Naive thymus-derived CD4-positive, alpha-beta T cell (primary cell): Measurements from ENCODE around the gene CD70. TPM values are rescaled to one million over a fixed set of nuclear protein-coding genes. Genes with fewer than 3 reads are reported as not detected.
"Not testable (repeated sequence)": the region's sequence is repeated elsewhere in the genome, so short reads cannot be mapped to it uniquely, and the experiment has no call there.

Experiments used
- ATAC-seq: fragments of 150-1000 bp; cut with Tn5 transposase; 2 replicates; pipeline ENCODE4 v1.10.0; 2021; ENCODE audit warnings: mild to moderate bottlenecking, moderate library complexity
- CTCF ChIA-PET: fragments of 350-600 bp; sonication (Branson Sonifier 250); formaldehyde crosslinking; loops from one replicate; lab custom pipeline; 2021; ENCODE audit warnings: antibody characterized with exemption; lab: Charles Lee
- POLR2A ChIA-PET: fragments of 350-600 bp; sonication (Branson Sonifier 250); formaldehyde crosslinking; loops from one replicate; lab custom pipeline; 2021; ENCODE audit warnings: antibody characterized with exemption, inconsistent platforms; lab: Charles Lee
- DNase-seq, 9 donors: peaks; one replicate each; pipeline versions ENCODE4 v3.0.0 to v3.0.0-alpha.2; 2020 to 2022; ENCODE audit warnings: mixed read lengths in 1 of 9
- H3K27ac ChIP-seq: one replicate; pipeline ENCODE4 v1.7.0; 2013; ENCODE audit warnings: mild to moderate bottlenecking, low read depth, low read length, moderate library complexity
- H3K27me3 ChIP-seq, 2 donors: one replicate each; pipeline ENCODE4 v1.7.0; 2013; ENCODE audit warnings: low read length in 2 of 2, mild to moderate bottlenecking in 2 of 2, moderate library complexity in 2 of 2; ENCODE audit not compliant: control insufficient read depth in 2 of 2, insufficient read depth in 2 of 2
- H3K36me3 ChIP-seq, 3 experiments: 1 replicate in 2 of 3; 2 replicates in 1 of 3; pipeline ENCODE4 v1.7.0; 2013; ENCODE audit warnings: low read length in 3 of 3, mild to moderate bottlenecking in 3 of 3, moderate library complexity in 1 of 3; ENCODE audit not compliant: insufficient read depth in 3 of 3, control insufficient read depth in 2 of 3
- H3K4me1 ChIP-seq, 2 donors: one replicate each; pipeline ENCODE4 v1.7.0; 2013; ENCODE audit warnings: low read length in 2 of 2, mild to moderate bottlenecking in 2 of 2, moderate library complexity in 1 of 2; ENCODE audit not compliant: control insufficient read depth in 2 of 2, insufficient read depth in 2 of 2
- H3K4me3 ChIP-seq: 2 replicates; pipeline ENCODE4 v1.7.0; 2013; ENCODE audit warnings: mild to moderate bottlenecking, low read length
- H3K9me3 ChIP-seq, 3 experiments: 1 replicate in 2 of 3; 2 replicates in 1 of 3; pipeline ENCODE4 v1.7.0; 2013; ENCODE audit warnings: low read length in 3 of 3; ENCODE audit not compliant: control insufficient read depth in 2 of 3
- H3K27ac Mint-ChIP-seq, 9 donors: one replicate each; pipeline ENCODE4 v1.8.0; 2020 to 2022; ENCODE audit warnings: mixed read lengths in 9 of 9, mild to moderate bottlenecking in 8 of 9, moderate library complexity in 5 of 9, inconsistent platforms in 2 of 9
- H3K27me3 Mint-ChIP-seq, 5 donors: one replicate each; pipeline ENCODE4 v1.8.0; 2021 to 2022; ENCODE audit warnings: mixed read lengths in 5 of 5, mild to moderate bottlenecking in 1 of 5
- H3K36me3 Mint-ChIP-seq, 5 donors: one replicate each; pipeline ENCODE4 v1.8.0; 2020 to 2022; ENCODE audit warnings: mixed read lengths in 5 of 5, mild to moderate bottlenecking in 3 of 5, inconsistent platforms in 1 of 5
- H3K4me1 Mint-ChIP-seq, 7 donors: one replicate each; pipeline ENCODE4 v1.8.0; 2020 to 2022; ENCODE audit warnings: mixed read lengths in 7 of 7, mild to moderate bottlenecking in 3 of 7, inconsistent platforms in 1 of 7
- H3K4me3 Mint-ChIP-seq, 10 donors: one replicate each; pipeline ENCODE4 v1.8.0; 2020 to 2022; ENCODE audit warnings: mild to moderate bottlenecking in 10 of 10, mixed read lengths in 10 of 10, moderate library complexity in 6 of 10, inconsistent platforms in 2 of 10
- H3K9me3 Mint-ChIP-seq, 11 donors: one replicate each; pipeline ENCODE4 v1.8.0; 2020 to 2022; ENCODE audit warnings: mixed read lengths in 11 of 11, mild to moderate bottlenecking in 4 of 11, inconsistent platforms in 1 of 11, moderate library complexity in 1 of 11
- intact Hi-C, 2 donors: fragments of 100-400 bp; cut with micrococcal nuclease; formaldehyde crosslinking; loops; one replicate each; pipeline ENCODE4 v1.15.1; 2023
- polyA plus RNA-seq, 2 donors: library from polyadenylated mRNA; unstranded; fragments of 300-500 nt; fragmentation: Illumina TruSeq; gene quantifications; one replicate each; pipeline ENCODE4 v1.2.3, GENCODE V29; 2021
- total RNA-seq, 6 experiments: library from RNA in 5 of 6; stranded (reverse) in 5 of 6; gene quantifications; 1 replicate in 5 of 6; 2 replicates in 1 of 6; pipeline ENCODE4 v1.2.3 and lab custom pipeline; 2021 to 2026

The CD70 gene
- total and polyA plus RNA-seq, 7 experiments from 2014 or later: 1.2 to 39.6 TPM; not detected in 5

- CTCF ChIA-PET: interaction anchor here (0.6 kb wide), 1 partner anchor 35 kb away, joined by 4 read pairs; no protein-coding TSS in a partner anchor
- DNase-seq, H3K27me3 Mint-ChIP-seq, H3K9me3 Mint-ChIP-seq, H3K9me3 ChIP-seq, H3K4me3 ChIP-seq, ATAC-seq, POLR2A ChIA-PET, H3K27ac ChIP-seq, H3K36me3 Mint-ChIP-seq, H3K27me3 ChIP-seq, H3K27ac Mint-ChIP-seq, H3K36me3 ChIP-seq: not testable (repeated sequence)
- H3K4me3 Mint-ChIP-seq: peak overlapping the region in 1 of 10 donors; percentile 45
- peaks cover 9 to 11% of the 10 kb centered on the region in 2 donors for H3K4me1 ChIP-seq
- intact Hi-C loops: loop anchor here in 1 of 2 donors (5.0 kb wide), 1 partner anchor 42 kb away; the partner anchor contains the start of gene CD70
- H3K4me1 Mint-ChIP-seq: peaks cover 0 to 16% (median 9%) of the 10 kb centered on the region in 7 donors
Measured at GRCh38 chr19:6550679-6551078, 40.3 kb downstream of the CD70 start.

GRCh38 chr19:6543866-6544347, 47.0 kb downstream of the CD70 start:
- peaks cover 0 to 6% (median 0%) of the 10 kb centered on the region in 7 donors for H3K4me1 Mint-ChIP-seq
- peaks cover 0 to 4% of the 10 kb centered on the region in 2 donors for H3K4me1 ChIP-seq
- H3K27me3 Mint-ChIP-seq: peaks cover 0 to 3% (median 0%) of the 10 kb centered on the region in 5 donors
- H3K36me3 Mint-ChIP-seq: peaks cover 0 to 5% (median 0%) of the 10 kb centered on the region in 5 donors
- ChIA-PET POLR2A (interaction anchor here (0.5 kb wide), 1 partner anchor 818 kb away, joined by 3 read pairs; no protein-coding TSS in a partner anchor), CTCF (interaction anchor here (0.6 kb wide), 1 partner anchor 81 kb away, joined by 4 read pairs; no protein-coding TSS in a partner anchor)
- H3K4me3 ChIP-seq: no peak overlapping the region
- no peak overlapping the region for H3K4me3 Mint-ChIP-seq
- DNase-seq (no peak), ATAC-seq (no peak)
- H3K27ac Mint-ChIP-seq: peak overlapping the region in 3 of 9 donors; percentile 33 to 59 (median 55)
- H3K27me3 ChIP-seq: no peaks in the 10 kb centered on the region
- intact Hi-C loops: no loop called here
- peaks cover 0 to 6% (median 2%) of the 10 kb centered on the region in 11 donors for H3K9me3 Mint-ChIP-seq
- no peak overlapping the region for H3K27ac ChIP-seq
- H3K36me3 ChIP-seq: no peaks in the 10 kb centered on the region
- no peaks in the 10 kb centered on the region for H3K9me3 ChIP-seq

- Mint-ChIP-seq H3K4me3 (no peak overlapping the region), H3K36me3 (peaks cover 0 to 4% (median 0%) of the 10 kb centered on the region in 5 donors), H3K4me1 (peaks cover 11 to 15% (median 13%) of the 10 kb centered on the region in 7 donors), H3K9me3 (peaks cover 0 to 2% (median 0%) of the 10 kb centered on the region in 11 donors), H3K27me3 (peaks cover 0 to 3% (median 0%) of the 10 kb centered on the region in 5 donors), H3K27ac (no peak overlapping the region)
- ChIA-PET POLR2A (no interaction called here), CTCF (no interaction called here)
- H3K4me3 ChIP-seq: no peak overlapping the region
- DNase-seq (no peak), ATAC-seq (no peak)
- intact Hi-C loops: no loop called here
- no peaks in the 10 kb centered on the region for H3K27me3 ChIP-seq
- no peaks in the 10 kb centered on the region for H3K36me3 ChIP-seq
- peaks cover 9 to 25% of the 10 kb centered on the region in 2 donors for H3K4me1 ChIP-seq
- H3K9me3 ChIP-seq: no peaks in the 10 kb centered on the region
- no peak overlapping the region for H3K27ac ChIP-seq
Measured at GRCh38 chr19:6540918-6541689, 49.8 kb downstream of the CD70 start.

- ATAC-seq (no peak), DNase-seq (no peak)
- Mint-ChIP-seq H3K27ac (no peak overlapping the region), H3K4me3 (no peak overlapping the region), H3K36me3 (peaks cover 0 to 7% (median 0%) of the 10 kb centered on the region in 5 donors), H3K9me3 (peaks cover 0 to 4% (median 0%) of the 10 kb centered on the region in 11 donors), H3K27me3 (peaks cover 0 to 4% (median 2%) of the 10 kb centered on the region in 5 donors), H3K4me1 (peaks cover 14 to 22% (median 21%) of the 10 kb centered on the region in 7 donors)
- H3K4me3 ChIP-seq: no peak overlapping the region
- CTCF ChIA-PET: no interaction called here
- no peaks in the 10 kb centered on the region for H3K27me3 ChIP-seq
- POLR2A ChIA-PET: no interaction called here
- peaks cover 14 to 34% of the 10 kb centered on the region in 2 donors for H3K4me1 ChIP-seq
- no peak overlapping the region for H3K27ac ChIP-seq
- H3K9me3 ChIP-seq: no peaks in the 10 kb centered on the region
- intact Hi-C loops: no loop called here
- H3K36me3 ChIP-seq: no peaks in the 10 kb centered on the region
Measured at GRCh38 chr19:6539514-6539913, 51.4 kb downstream of the CD70 start.

Other genes with a start within 250 kb of the CD70 start
- 100 to 1,000 TPM in 1 of 5 experiments, 10 to 100 TPM in 4; 53.2 to 129 (median 75.9) TPM for gene CLPP, start 229.6 kb downstream of the CD70 start, total RNA-seq
- gene CLPP, start 229.6 kb downstream of the CD70 start, polyA plus RNA-seq: 100 to 1,000 TPM; 156 to 196 TPM
- 10 to 100 TPM; 33.6 to 90.1 (median 72.9) TPM for gene ALKBH7, start 218.4 kb downstream of the CD70 start, total RNA-seq
- gene ALKBH7, start 218.4 kb downstream of the CD70 start, polyA plus RNA-seq: 100 to 1,000 TPM; 129 to 142 TPM
- gene PSPN, start 215.2 kb downstream of the CD70 start, total RNA-seq: 1 to 10 TPM; 1.8 to 4.0 (median 2.8) TPM
- gene PSPN, start 215.2 kb downstream of the CD70 start, polyA plus RNA-seq: under 1 TPM; 0.60 to 0.91 TPM
- 10 to 100 TPM; 51.5 to 71.6 (median 61.3) TPM for gene GTF2F1, start 198.0 kb downstream of the CD70 start, total RNA-seq
- gene GTF2F1, start 198.0 kb downstream of the CD70 start, polyA plus RNA-seq: 10 to 100 TPM; 17.9 to 33.3 TPM
- gene KHSRP, start 166.3 kb downstream of the CD70 start, total RNA-seq: 100 to 1,000 TPM; 142 to 276 (median 152) TPM
- 10 to 100 TPM; 12.5 to 20.9 TPM for gene KHSRP, start 166.3 kb downstream of the CD70 start, polyA plus RNA-seq
- under 1 TPM in 1 of 5 experiments, not detected in 4; 0.32 TPM for gene SLC25A41, start 157.4 kb downstream of the CD70 start, total RNA-seq
- gene SLC25A41, start 157.4 kb downstream of the CD70 start, polyA plus RNA-seq: not detected
- 10 to 100 TPM in 4 of 5 experiments, 1 to 10 TPM in 1; 9.0 to 31.3 (median 22.0) TPM for gene SLC25A23, start 131.4 kb downstream of the CD70 start, total RNA-seq
- 10 to 100 TPM; 18.8 to 35.0 TPM for gene SLC25A23, start 131.4 kb downstream of the CD70 start, polyA plus RNA-seq
- 1 to 10 TPM in 4 of 5 experiments, under 1 TPM in 1; 0.44 to 8.6 (median 5.7) TPM for gene CRB3, start 126.9 kb downstream of the CD70 start, total RNA-seq
- 10 to 100 TPM in 1 of 2 donors, 1 to 10 TPM in 1; 6.5 to 10.1 TPM for gene CRB3, start 126.9 kb downstream of the CD70 start, polyA plus RNA-seq
- gene DENND1C, start 109.4 kb downstream of the CD70 start, total RNA-seq: 100 to 1,000 TPM; 106 to 142 (median 118) TPM
- gene DENND1C, start 109.4 kb downstream of the CD70 start, polyA plus RNA-seq: 100 to 1,000 TPM in 1 of 2 donors, 10 to 100 TPM in 1; 57.3 to 142 TPM
- 1 to 10 TPM; 1.5 to 7.6 (median 2.6) TPM for gene TUBB4A, start 88.8 kb downstream of the CD70 start, total RNA-seq
- 1 to 10 TPM; 1.5 to 4.5 TPM for gene TUBB4A, start 88.8 kb downstream of the CD70 start, polyA plus RNA-seq
- gene TNFSF9, start 60.1 kb downstream of the CD70 start, total RNA-seq: 1 to 10 TPM in 3 of 5 experiments, under 1 TPM in 1, not detected in 1; 0.38 to 3.9 (median 3.0) TPM
- not detected for gene TNFSF9, start 60.1 kb downstream of the CD70 start, polyA plus RNA-seq
- gene TNFSF14, start 79.0 kb upstream of the CD70 start, total RNA-seq: 10 to 100 TPM in 1 of 5 experiments, 1 to 10 TPM in 4; 1.0 to 20.5 (median 1.8) TPM
- gene TNFSF14, start 79.0 kb upstream of the CD70 start, polyA plus RNA-seq: 1 to 10 TPM; 1.3 to 1.9 TPM
- 1 to 10 TPM in 3 of 5 experiments, under 1 TPM in 2; 0.57 to 3.7 (median 1.8) TPM for gene C3, start 129.5 kb upstream of the CD70 start, total RNA-seq
- not detected for gene C3, start 129.5 kb upstream of the CD70 start, polyA plus RNA-seq
- 10 to 100 TPM; 36.1 to 81.6 (median 61.9) TPM for gene GPR108, start 146.4 kb upstream of the CD70 start, total RNA-seq
- gene GPR108, start 146.4 kb upstream of the CD70 start, polyA plus RNA-seq: 10 to 100 TPM; 70.6 to 96.5 TPM
- gene TRIP10, start 148.5 kb upstream of the CD70 start, total RNA-seq: 10 to 100 TPM in 1 of 5 experiments, 1 to 10 TPM in 4; 2.9 to 17.4 (median 5.4) TPM
- gene TRIP10, start 148.5 kb upstream of the CD70 start, polyA plus RNA-seq: 1 to 10 TPM in 1 of 2 donors, under 1 TPM in 1; 0.74 to 1.8 TPM
- gene SH2D3A, start 176.3 kb upstream of the CD70 start, total RNA-seq: 10 to 100 TPM; 27.9 to 64.7 (median 57.4) TPM
- 10 to 100 TPM; 35.2 to 60.4 TPM for gene SH2D3A, start 176.3 kb upstream of the CD70 start, polyA plus RNA-seq
- gene VAV1, start 181.6 kb upstream of the CD70 start, total RNA-seq: 100 to 1,000 TPM in 3 of 5 experiments, 10 to 100 TPM in 2; 90.5 to 132 (median 115) TPM
- 10 to 100 TPM; 26.2 to 41.4 TPM for gene VAV1, start 181.6 kb upstream of the CD70 start, polyA plus RNA-seq